HG03175 (cell line): Measurements from ENCODE around the gene NFIA.

Source experiments
- ATAC-seq: cut with Tn5 transposase; IDR thresholded peaks from one replicate; pipeline ENCODE4 v1.9.1; 2021; ENCODE audit warnings: mild to moderate bottlenecking, moderate library complexity; ENCODE audit not compliant: unreplicated experiment

The NFIA gene

GRCh38 chr1:61419196-61419595, 336.8 kb downstream of the NFIA start:
- ATAC-seq: no peak

GRCh38 chr1:61419657-61420056, 337.3 kb downstream of the NFIA start:
- no peak for ATAC-seq

- no peak for ATAC-seq
Measured at GRCh38 chr1:61420243-61420642, 337.9 kb downstream of the NFIA start.

GRCh38 chr1:61420909-61421835, 338.8 kb downstream of the NFIA start:
- ATAC-seq: no peak

- no peak for ATAC-seq
Measured at GRCh38 chr1:61423643-61424042, 341.3 kb downstream of the NFIA start.

GRCh38 chr1:61424382-61424781, 342.0 kb downstream of the NFIA start:
- no peak for ATAC-seq

GRCh38 chr1:61425040-61425439, 342.7 kb downstream of the NFIA start:
- no peak for ATAC-seq

- no peak for ATAC-seq
Measured at GRCh38 chr1:61426254-61426653, 343.9 kb downstream of the NFIA start.

- peak; percentile 45 for ATAC-seq
Measured at GRCh38 chr1:61426885-61427284, 344.5 kb downstream of the NFIA start.

- no peak for ATAC-seq
Measured at GRCh38 chr1:61427510-61427909, 345.1 kb downstream of the NFIA start.

- no peak for ATAC-seq
Measured at GRCh38 chr1:61428146-61428545, 345.8 kb downstream of the NFIA start.

- no peak for ATAC-seq
Measured at GRCh38 chr1:61432616-61433388, 350.4 kb downstream of the NFIA start.

- ATAC-seq: peak; percentile 6
Measured at GRCh38 chr1:61433646-61434045, 351.3 kb downstream of the NFIA start.

GRCh38 chr1:61434276-61434675, 351.9 kb downstream of the NFIA start:
- peak; percentile 72 for ATAC-seq

GRCh38 chr1:61435226-61435625, 352.9 kb downstream of the NFIA start:
- no peak for ATAC-seq

- ATAC-seq: no peak
Measured at GRCh38 chr1:61436016-61436415, 353.7 kb downstream of the NFIA start.

- ATAC-seq: no peak
Measured at GRCh38 chr1:61436491-61437120, 354.2 kb downstream of the NFIA start.

GRCh38 chr1:61439234-61439633, 356.9 kb downstream of the NFIA start:
- no peak for ATAC-seq

GRCh38 chr1:61441723-61442262, 359.4 kb downstream of the NFIA start:
- ATAC-seq: no peak

- no peak for ATAC-seq
Measured at GRCh38 chr1:61442544-61442943, 360.2 kb downstream of the NFIA start.

- no peak for ATAC-seq
Measured at GRCh38 chr1:61444288-61444687, 361.9 kb downstream of the NFIA start.
